NB4 (cell line): Measurements from ENCODE around the gene OR6M1.

Experiments
- CTCF ChIP-seq: IDR thresholded peaks from one replicate; pipeline ENCODE4 v1.5.1; 2012; ENCODE audit warnings: low read depth, low read length
- MAX ChIP-seq: IDR thresholded peaks from 2 replicates; pipeline ENCODE4 v1.6.1; 2011; ENCODE audit warnings: low read depth, low read length
- POLR2A ChIP-seq: IDR thresholded peaks from 2 replicates; pipeline ENCODE4 v1.6.1; 2011; ENCODE audit warnings: mild to moderate bottlenecking; ENCODE audit not compliant: insufficient read length; ENCODE audit errors: extremely low read depth

- TF ChIP-seq CTCF (no peak), POLR2A (no peak), MAX (no peak)
These were observed 9.0 kb downstream of the OR6M1 start for GRCh38 chr11:123797114-123797513.
